HG03558 (cell line): ENCODE results near the gene ULK2.
"Not testable (repeated sequence)": the region's sequence is repeated elsewhere in the genome, so short reads cannot be mapped to it uniquely, and the experiment has no call there.

Source experiments
- ATAC-seq: cut with Tn5 transposase; IDR thresholded peaks from one replicate; pipeline ENCODE4 v1.9.1; 2021; ENCODE audit warnings: moderate number of reproducible peaks; ENCODE audit not compliant: unreplicated experiment; ENCODE audit errors: extremely low read depth

ULK2 gene

GRCh38 chr17:19769946-19770652 lies 97.6 kb downstream of the ULK2 start:
- no peak for ATAC-seq

- ATAC-seq, result no peak
These were observed 99.5 kb downstream of the ULK2 start for GRCh38 chr17:19768046-19768782.

DNA sequence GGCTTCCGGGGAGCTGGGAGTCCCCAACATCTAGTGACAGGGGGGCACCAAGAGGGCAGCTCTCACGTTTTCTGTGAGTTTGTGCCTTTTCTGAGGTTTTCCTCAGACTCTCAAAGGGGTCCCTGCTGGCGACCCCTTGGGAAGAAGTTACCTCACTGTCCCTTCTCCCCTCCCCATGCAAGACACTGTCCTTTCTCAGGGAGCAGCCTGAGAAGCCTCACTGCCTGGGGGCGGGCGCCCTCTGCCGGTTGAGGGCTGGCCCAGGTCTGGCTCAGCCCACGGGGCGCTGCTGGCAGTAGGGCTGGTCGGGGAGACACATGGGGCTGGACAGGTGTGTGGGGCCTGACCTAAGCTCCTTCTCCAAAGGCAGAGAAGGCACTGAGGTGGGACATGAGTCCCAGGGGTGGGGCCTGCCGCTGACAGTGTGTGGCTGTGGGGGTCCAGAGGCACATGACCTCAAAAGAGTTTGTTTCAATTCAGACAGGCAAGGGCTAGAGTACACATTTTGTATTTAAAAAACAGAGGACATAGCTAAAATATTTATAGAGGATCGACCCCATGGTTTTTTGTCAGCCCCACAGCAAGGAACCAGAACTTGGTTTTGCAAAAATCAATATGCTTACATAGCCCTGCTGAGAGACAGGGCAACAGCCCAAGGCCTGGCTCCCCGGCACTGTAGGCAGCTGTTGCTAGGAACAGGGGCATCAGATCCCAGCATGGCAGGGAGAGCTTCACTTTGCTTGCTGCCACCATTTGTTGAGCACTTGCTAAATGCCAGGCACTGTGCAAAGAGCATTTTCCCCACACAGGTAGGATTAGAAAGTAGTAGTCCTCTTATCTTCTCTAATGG lies 101.1 kb downstream of the ULK2 start:
- peak; percentile 38 for ATAC-seq

- no peak for ATAC-seq
These were observed 101.7 kb downstream of the ULK2 start for GRCh38 chr17:19766016-19766415.

DNA sequence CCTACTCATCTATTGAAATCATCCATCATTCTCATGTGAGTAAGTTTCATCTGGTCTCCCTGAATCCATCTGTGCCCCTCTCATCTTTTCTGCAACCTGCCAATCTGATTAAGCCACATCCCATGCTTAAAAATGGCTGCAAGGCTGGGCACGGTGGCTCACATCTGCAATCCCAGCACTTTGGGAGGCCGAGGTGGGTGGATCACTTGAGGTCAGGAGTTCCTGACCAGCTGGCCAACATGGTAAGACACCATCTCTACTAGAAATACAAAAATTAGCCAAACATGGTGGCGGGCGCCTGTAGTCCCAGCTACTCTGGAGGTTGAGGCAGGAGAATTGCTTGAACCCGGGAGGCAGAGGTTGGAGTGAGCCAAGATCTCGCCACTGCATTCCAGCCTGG lies 103.7 kb downstream of the ULK2 start:
- ATAC-seq, result not testable (repeated sequence)

- no peak for ATAC-seq
These were observed 104.3 kb downstream of the ULK2 start for GRCh38 chr17:19763416-19763815.

- ATAC-seq, result no peak
These were observed 105.2 kb downstream of the ULK2 start for GRCh38 chr17:19762515-19762961.

DNA sequence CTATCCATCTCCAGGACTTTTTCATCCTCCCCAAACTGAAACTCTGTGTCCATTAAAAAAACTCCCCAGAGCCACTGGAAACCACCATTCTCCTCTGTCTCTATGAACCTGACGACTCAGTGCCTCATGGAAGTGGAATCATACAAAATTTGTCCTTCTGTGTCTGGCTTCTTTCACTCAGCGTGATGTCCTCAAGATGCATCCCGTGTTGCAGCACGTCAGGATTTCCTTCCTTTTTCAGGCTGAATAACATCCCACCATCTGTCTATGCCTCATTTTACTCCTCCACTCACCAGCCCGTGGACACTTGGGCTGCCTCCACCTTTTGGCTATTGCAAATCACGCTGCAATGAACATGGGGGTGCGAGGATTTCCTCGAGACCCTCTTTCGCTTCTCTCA lies 107.0 kb downstream of the ULK2 start:
- no peak for ATAC-seq

- ATAC-seq, result no peak
These were observed 107.9 kb downstream of the ULK2 start for GRCh38 chr17:19759568-19760549.

DNA sequence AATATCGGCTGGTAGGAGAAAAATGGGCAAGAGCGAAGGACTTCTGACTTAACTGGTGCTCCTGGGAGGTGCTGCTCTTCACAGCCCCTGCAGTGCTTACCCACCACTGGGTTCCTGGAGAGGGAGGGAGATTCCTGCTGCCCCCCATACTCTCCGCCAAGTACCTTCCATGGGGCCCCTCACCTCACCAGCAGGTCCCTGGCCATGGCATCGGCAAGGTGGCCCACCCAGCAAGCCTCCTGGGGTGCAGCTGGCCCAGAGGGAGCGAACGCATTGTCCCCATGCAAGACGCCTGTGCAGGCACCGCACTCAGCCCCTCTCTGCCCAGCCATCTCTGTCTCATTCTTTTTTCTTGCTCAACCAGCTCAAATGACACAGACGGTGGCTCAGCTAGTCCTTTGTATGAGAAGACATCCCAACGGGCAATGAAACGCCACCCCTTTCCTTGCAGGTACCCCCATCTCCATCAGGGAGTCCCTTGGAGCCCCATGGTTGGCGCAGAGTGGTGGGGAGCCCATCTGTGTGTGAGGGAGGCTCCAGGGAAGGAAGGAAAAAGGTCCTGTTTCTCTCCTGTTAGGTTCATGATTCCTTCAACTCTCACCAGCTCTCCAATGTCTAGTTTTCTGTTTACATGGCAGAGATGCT lies 110.1 kb downstream of the ULK2 start:
- no peak for ATAC-seq

DNA sequence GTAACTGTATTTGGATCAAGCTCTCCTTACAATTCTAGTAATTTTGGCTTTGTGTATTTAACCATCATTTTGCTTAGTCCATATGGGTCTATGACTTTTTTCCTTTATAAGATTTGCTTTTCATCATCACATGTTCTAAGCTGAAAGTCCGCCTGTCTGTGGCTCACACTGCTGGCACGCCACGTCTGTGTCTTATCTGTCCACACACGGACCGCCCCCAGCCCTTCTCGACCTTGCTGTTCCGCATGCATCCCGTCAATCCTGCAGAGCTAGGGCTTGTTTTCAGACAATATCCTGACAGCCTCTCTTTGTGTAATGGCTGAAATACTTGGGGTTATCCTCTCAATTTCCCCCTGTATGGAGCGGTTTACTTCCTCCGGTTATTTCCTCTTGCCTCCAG lies 111.2 kb downstream of the ULK2 start:
- ATAC-seq, result no peak

DNA sequence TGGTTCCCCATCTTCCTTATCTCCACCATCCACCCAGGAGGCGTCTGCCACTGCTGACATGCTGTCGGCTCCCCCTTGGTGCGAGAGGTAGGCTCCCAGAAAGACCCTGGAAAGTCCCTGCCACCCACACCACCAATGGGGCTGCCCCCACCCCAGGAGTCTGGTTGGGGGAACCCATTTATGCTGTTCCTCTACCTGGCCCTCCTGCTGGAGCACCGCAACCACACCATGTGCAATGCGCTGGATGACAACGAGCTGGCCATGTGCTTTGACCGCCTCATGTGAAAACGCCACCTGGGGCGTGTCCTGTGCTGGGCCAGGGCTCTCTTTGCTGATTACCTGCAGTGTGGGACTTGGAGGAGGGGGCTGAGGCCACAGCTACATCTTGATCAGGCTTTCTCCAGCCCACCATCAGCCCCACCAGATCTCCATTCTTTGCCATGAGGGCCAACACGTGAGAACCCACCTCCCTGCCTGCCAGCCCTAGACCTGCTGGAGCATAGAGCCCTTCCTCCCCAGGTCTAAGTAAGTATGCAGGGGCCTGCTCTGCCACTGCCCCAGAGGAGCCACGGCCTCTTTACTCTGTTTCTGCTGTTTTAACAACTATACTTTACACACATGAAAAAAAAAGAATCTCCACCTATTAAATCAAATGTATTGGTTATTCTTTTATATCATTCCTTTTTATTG lies 111.8 kb downstream of the ULK2 start:
- ATAC-seq, result no peak

DNA sequence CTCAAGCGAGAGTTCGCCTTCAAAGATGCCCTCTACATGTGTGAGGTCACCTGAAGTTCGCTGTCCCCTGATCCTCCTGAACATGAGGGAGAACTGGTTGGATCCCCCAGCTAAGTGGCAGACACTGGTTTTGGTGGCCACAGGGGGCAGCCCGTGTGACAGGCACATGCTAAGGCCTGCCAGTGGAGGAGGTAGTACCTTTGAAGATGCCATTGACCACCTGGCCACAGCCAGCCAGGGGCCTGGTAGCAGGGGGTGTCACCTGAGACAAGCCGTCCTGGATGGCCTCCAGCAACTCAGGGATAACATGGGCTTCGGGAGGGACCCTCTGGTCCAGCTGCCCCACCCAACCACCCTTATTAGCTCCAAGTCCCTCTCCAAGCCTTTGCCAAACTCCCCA lies 112.3 kb downstream of the ULK2 start:
- ATAC-seq, result no peak

- no peak for ATAC-seq
These were observed 113.9 kb downstream of the ULK2 start for GRCh38 chr17:19753661-19754463.

DNA sequence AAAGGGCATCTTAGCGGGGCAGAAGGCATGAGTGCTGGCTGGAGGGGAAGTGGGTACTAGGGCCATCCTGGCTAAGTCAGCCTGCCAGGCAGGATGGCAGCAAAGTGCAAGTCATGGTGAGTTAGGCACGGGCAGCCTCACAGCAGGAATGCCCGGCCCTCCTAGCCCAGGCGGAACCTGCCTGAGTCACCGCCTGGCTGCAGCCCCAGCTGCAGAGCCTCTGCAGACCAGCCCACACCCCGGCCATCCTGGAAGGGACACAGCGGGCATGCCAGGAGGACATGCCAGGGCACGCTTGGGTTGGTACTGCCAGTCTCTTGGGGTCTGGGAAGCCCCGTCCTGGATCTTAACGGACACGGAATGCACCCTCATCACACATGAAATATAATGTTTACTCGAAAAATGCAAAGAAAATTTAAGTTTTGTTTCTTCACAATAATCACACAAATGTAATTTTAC lies 114.7 kb downstream of the ULK2 start:
- ATAC-seq, result no peak

DNA sequence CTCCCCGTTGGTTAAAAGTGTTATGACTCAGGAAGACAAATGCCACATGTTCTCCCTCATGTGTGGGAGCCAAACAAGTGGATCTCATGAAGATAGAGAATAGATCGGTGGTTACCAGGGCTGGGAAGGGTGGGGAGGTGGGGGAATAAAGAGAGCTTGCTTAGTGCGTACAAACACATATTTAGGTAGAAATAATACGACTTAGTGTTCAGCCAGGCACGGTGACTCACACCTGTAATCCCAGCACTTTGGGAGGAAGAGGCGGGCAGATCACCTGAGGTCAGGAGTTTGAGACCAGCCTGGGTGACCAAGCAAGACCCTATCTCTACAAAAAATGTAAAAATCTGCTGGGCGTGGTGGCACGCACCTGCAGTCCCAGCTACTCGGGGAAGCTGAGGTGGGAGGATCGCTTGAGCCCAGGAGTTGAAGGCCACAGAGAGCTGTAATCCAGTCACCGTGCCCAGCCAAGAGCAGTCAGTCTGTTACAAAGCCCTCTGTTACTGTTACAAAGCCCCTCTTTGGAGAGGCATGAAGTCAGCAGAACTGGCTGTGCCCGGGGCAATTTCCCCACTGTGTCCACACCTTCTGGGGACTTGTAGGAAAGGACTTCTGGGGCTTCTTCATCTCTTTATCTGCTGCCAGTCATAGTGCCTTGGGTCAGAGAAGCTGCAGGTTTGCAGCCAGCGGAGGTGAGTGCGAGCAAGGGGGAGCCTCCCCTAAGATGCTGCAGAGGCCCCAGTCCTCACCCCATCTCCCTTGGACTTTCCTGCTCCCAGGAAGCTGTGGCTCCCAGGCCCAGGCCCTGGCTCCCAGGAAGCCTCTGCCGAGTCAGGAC lies 115.3 kb downstream of the ULK2 start:
- ATAC-seq, result no peak

GRCh38 chr17:19750835-19751234 lies 116.9 kb downstream of the ULK2 start:
- no peak for ATAC-seq
